WTC11 (cell line): Measurements from ENCODE around the gene MTF1. TPM values are rescaled to one million over a fixed set of nuclear protein-coding genes. Genes with fewer than 3 reads are reported as not detected.

ENCODE experiments used
- ATAC-seq: fragments of 200-7000 bp; cut with Tn5 transposase; 2 replicates; pipeline ENCODE4 v1.10.0; 2021; ENCODE audit warnings: mild to moderate bottlenecking, moderate library complexity
- CTCF ChIA-PET: fragments of 300-600 bp; sonication (Branson Sonifier 250); formaldehyde crosslinking; loops from one replicate; lab custom pipeline; 2021; ENCODE audit warnings: antibody characterized with exemption; lab: Charles Lee
- POLR2A ChIA-PET: fragments of 350-600 bp; sonication (Branson Sonifier 250); formaldehyde crosslinking; loops from one replicate; lab custom pipeline; 2021; ENCODE audit warnings: antibody characterized with exemption; lab: Charles Lee
- DNase-seq: peaks from one replicate; pipeline ENCODE4 v3.0.0; 2021; ENCODE audit warnings: low spot score
- H3K27ac Mint-ChIP-seq: 2 replicates; pipeline ENCODE4 v1.8.0; 2021; ENCODE audit warnings: mixed read lengths
- H3K27me3 Mint-ChIP-seq: 2 replicates; pipeline ENCODE4 v1.8.0; 2021; ENCODE audit warnings: low read depth, mild to moderate bottlenecking, moderate library complexity, mixed read lengths
- H3K36me3 Mint-ChIP-seq: 2 replicates; pipeline ENCODE4 v1.8.0; 2021; ENCODE audit warnings: mixed read lengths
- H3K4me1 Mint-ChIP-seq: 2 replicates; pipeline ENCODE4 v1.8.0; 2022; ENCODE audit warnings: mixed read lengths
- H3K4me3 Mint-ChIP-seq: 2 replicates; pipeline ENCODE4 v1.8.0; 2021; ENCODE audit warnings: mild to moderate bottlenecking, moderate library complexity, mixed read lengths
- H3K9me3 Mint-ChIP-seq: 2 replicates; pipeline ENCODE4 v1.8.0; 2021; ENCODE audit warnings: mixed read lengths
- ATF1 ChIP-seq: sonication (generic); formaldehyde crosslinking; IDR thresholded peaks from 2 replicates; pipeline ENCODE4 v1.8.1; 2023; ENCODE audit warnings: mild to moderate bottlenecking, moderate library complexity, missing genetic modification reagents
- ATF2 ChIP-seq: sonication (generic); formaldehyde crosslinking; IDR thresholded peaks from 2 replicates; pipeline ENCODE4 v1.8.1; 2022; ENCODE audit warnings: low read depth, missing genetic modification reagents, borderline replicate concordance
- CREB1 ChIP-seq: sonication (generic); formaldehyde crosslinking; IDR thresholded peaks from 2 replicates; pipeline ENCODE4 v1.8.0; 2023; ENCODE audit warnings: mild to moderate bottlenecking, missing genetic modification reagents
- EMX1 ChIP-seq: fragments of 250-450 bp; sonication (Bioruptor Pico); IDR thresholded peaks from 2 replicates; pipeline ENCODE4 v1.8.0; 2021; ENCODE audit warnings: mild to moderate bottlenecking
- GRHL2 ChIP-seq: fragments of 250-450 bp; sonication (Bioruptor Pico); IDR thresholded peaks from 2 replicates; pipeline ENCODE4 v1.8.0; 2022; ENCODE audit warnings: mild to moderate bottlenecking, moderate library complexity; ENCODE audit not compliant: insufficient replicate concordance, severe bottlenecking
- HMGA2 ChIP-seq: fragments of 250-450 bp; sonication (Bioruptor Pico); IDR thresholded peaks from 2 replicates; pipeline ENCODE4 v1.4.0; 2021; ENCODE audit warnings: mild to moderate bottlenecking, moderate library complexity
- JUN ChIP-seq: sonication (generic); formaldehyde crosslinking; IDR thresholded peaks from 2 replicates; pipeline ENCODE4 v1.8.0; 2023; ENCODE audit warnings: mild to moderate bottlenecking, missing genetic modification reagents
- OVOL2 ChIP-seq: fragments of 250-450 bp; sonication (Bioruptor Pico); IDR thresholded peaks from 2 replicates; pipeline ENCODE4 v1.9.0; 2021; ENCODE audit warnings: mild to moderate bottlenecking, borderline replicate concordance
- SOX15 ChIP-seq: fragments of 250-450 bp; sonication (Bioruptor Pico); IDR thresholded peaks from 2 replicates; pipeline ENCODE4 v1.9.0; 2021; ENCODE audit warnings: mild to moderate bottlenecking
- TP53 ChIP-seq: sonication (generic); formaldehyde crosslinking; IDR thresholded peaks from 2 replicates; pipeline ENCODE4 v1.8.1; 2023; ENCODE audit warnings: mild to moderate bottlenecking, missing genetic modification reagents
- ZBTB21 ChIP-seq: sonication (generic); formaldehyde crosslinking; IDR thresholded peaks from 2 replicates; pipeline ENCODE4 v1.8.1; 2023; ENCODE audit warnings: mild to moderate bottlenecking, missing genetic modification reagents, borderline replicate concordance
- ZNF232 ChIP-seq: sonication (generic); formaldehyde crosslinking; IDR thresholded peaks from 2 replicates; pipeline ENCODE4 v1.8.0; 2022; ENCODE audit warnings: mild to moderate bottlenecking, missing genetic modification reagents
- ZNF416 ChIP-seq: fragments of 250-450 bp; sonication (Bioruptor Pico); IDR thresholded peaks from 2 replicates; pipeline ENCODE4 v1.9.0; 2021; ENCODE audit warnings: mild to moderate bottlenecking, inconsistent platforms
- ZNF512 ChIP-seq: sonication (generic); formaldehyde crosslinking; IDR thresholded peaks from 2 replicates; pipeline ENCODE4 v1.8.1; 2022; ENCODE audit warnings: missing genetic modification reagents, borderline replicate concordance
- ZNF532 ChIP-seq: fragments of 250-450 bp; sonication (Bioruptor Pico); IDR thresholded peaks from 2 replicates; pipeline ENCODE4 v1.9.0; 2021; ENCODE audit warnings: mild to moderate bottlenecking, borderline replicate concordance
- total RNA-seq: library from RNA; stranded (reverse); gene quantifications from 3 replicates; pipeline ENCODE4 v1.2.3, GENCODE V29; 2021
- TF ChIP-seq, protein P1 (sequence below): sonication (generic); formaldehyde crosslinking; conservative IDR thresholded peaks from 2 replicates; pipeline ENCODE4 v1.8.1; 2022; ENCODE audit warnings: mild to moderate bottlenecking, missing genetic modification reagents
- TF ChIP-seq, protein P2 (sequence below): sonication (generic); formaldehyde crosslinking; IDR thresholded peaks from 2 replicates; pipeline ENCODE4 v1.8.1; 2022; ENCODE audit warnings: low read depth, mild to moderate bottlenecking, moderate library complexity, missing genetic modification reagents, borderline replicate concordance
- TF ChIP-seq, protein P3 (sequence below): sonication (generic); formaldehyde crosslinking; conservative IDR thresholded peaks from 2 replicates; pipeline ENCODE4 v1.8.1; 2023; ENCODE audit warnings: mild to moderate bottlenecking, low read depth, missing genetic modification reagents, moderate library complexity
- TF ChIP-seq, protein P4 (sequence below): fragments of 250-450 bp; sonication (Bioruptor Pico); IDR thresholded peaks from 2 replicates; pipeline ENCODE4 v1.9.0; 2021; ENCODE audit warnings: moderate library complexity, mild to moderate bottlenecking, inconsistent platforms, borderline replicate concordance
- TF ChIP-seq, protein P5 (sequence below): fragments of 250-450 bp; sonication (Bioruptor Pico); IDR thresholded peaks from 2 replicates; pipeline ENCODE4 v1.9.0; 2021; ENCODE audit warnings: mild to moderate bottlenecking

The MTF1 gene
- total RNA-seq, 1 experiment from 2014 or later, result 12.2 TPM

- H3K4me3 Mint-ChIP-seq, result no peak overlapping the region
- H3K27ac Mint-ChIP-seq, result no peak overlapping the region
- H3K27me3 Mint-ChIP-seq, result no peaks in the 10 kb centered on the region
- no peaks in the 10 kb centered on the region for H3K9me3 Mint-ChIP-seq
- ATAC-seq (no peak), DNase-seq (no peak)
- no peaks in the 10 kb centered on the region for H3K4me1 Mint-ChIP-seq
- peaks cover 37% of the 10 kb centered on the region for H3K36me3 Mint-ChIP-seq
- TF ChIP-seq ZNF416 (CRISPR knock-in tag) (no peak), OVOL2 (CRISPR knock-in tag) (no peak), ZBTB21 (CRISPR knock-in tag) (no peak), CREB1 (CRISPR knock-in tag) (no peak), EMX1 (no peak), SOX15 (no peak), ZNF512 (no peak), ZNF232 (CRISPR knock-in tag) (no peak), ATF2 (CRISPR knock-in tag) (no peak)
- TF ChIP-seq, protein P1, sequence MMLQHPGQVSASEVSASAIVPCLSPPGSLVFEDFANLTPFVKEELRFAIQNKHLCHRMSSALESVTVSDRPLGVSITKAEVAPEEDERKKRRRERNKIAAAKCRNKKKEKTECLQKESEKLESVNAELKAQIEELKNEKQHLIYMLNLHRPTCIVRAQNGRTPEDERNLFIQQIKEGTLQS (CRISPR knock-in tag), result no peak
- TF ChIP-seq, protein P2, sequence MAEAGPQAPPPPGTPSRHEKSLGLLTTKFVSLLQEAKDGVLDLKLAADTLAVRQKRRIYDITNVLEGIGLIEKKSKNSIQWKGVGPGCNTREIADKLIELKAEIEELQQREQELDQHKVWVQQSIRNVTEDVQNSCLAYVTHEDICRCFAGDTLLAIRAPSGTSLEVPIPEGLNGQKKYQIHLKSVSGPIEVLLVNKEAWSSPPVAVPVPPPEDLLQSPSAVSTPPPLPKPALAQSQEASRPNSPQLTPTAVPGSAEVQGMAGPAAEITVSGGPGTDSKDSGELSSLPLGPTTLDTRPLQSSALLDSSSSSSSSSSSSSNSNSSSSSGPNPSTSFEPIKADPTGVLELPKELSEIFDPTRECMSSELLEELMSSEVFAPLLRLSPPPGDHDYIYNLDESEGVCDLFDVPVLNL (CRISPR knock-in tag), result no peak
- TF ChIP-seq, protein P3, sequence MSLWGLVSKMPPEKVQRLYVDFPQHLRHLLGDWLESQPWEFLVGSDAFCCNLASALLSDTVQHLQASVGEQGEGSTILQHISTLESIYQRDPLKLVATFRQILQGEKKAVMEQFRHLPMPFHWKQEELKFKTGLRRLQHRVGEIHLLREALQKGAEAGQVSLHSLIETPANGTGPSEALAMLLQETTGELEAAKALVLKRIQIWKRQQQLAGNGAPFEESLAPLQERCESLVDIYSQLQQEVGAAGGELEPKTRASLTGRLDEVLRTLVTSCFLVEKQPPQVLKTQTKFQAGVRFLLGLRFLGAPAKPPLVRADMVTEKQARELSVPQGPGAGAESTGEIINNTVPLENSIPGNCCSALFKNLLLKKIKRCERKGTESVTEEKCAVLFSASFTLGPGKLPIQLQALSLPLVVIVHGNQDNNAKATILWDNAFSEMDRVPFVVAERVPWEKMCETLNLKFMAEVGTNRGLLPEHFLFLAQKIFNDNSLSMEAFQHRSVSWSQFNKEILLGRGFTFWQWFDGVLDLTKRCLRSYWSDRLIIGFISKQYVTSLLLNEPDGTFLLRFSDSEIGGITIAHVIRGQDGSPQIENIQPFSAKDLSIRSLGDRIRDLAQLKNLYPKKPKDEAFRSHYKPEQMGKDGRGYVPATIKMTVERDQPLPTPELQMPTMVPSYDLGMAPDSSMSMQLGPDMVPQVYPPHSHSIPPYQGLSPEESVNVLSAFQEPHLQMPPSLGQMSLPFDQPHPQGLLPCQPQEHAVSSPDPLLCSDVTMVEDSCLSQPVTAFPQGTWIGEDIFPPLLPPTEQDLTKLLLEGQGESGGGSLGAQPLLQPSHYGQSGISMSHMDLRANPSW (CRISPR knock-in tag), result no peak
- TF ChIP-seq, protein P4, sequence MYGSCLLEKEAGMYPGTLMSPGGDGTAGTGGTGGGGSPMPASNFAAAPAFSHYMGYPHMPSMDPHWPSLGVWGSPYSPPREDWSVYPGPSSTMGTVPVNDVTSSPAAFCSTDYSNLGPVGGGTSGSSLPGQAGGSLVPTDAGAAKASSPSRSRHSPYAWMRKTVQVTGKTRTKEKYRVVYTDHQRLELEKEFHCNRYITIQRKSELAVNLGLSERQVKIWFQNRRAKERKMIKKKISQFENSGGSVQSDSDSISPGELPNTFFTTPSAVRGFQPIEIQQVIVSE, result no peak
- POLR2A ChIA-PET, result no interaction called here
- CTCF ChIA-PET, result interaction anchor here (1.8 kb wide), 1 partner anchor 44 kb away, joined by 4 read pairs; no protein-coding TSS in a partner anchor
Measured at GRCh38 chr1:37888022-37888700, 28.8 kb upstream of the MTF1 start.

DNA sequence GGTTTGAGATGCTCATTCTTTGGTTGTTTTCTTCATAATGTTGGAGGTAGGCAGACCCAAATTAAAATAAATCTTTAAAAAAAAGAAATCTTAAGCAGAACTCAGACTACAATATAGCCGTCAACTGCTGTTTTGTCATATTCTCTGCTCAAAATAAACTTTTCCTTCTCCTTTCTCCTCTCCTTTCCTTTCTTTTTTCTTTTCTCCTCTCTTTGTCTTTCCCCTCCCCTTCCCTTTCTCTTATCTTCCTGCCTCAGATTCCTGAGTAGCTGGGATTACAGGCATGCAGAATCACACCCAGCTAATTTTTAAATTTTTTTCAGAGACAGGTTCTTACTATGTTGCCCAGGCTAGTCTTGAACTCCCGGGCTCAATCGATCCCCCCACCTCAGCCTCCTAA is 24.8 kb upstream of the MTF1 start:
- no peaks in the 10 kb centered on the region for H3K4me1 Mint-ChIP-seq
- DNase-seq, result no peak
- TF ChIP-seq TP53 (CRISPR knock-in tag), result no peak
- no peak for TF ChIP-seq ATF1 (CRISPR knock-in tag)
- no peak for TF ChIP-seq ZNF532 (CRISPR knock-in tag)
- no peak for TF ChIP-seq ZNF232 (CRISPR knock-in tag)
- no peak for TF ChIP-seq ZNF416 (CRISPR knock-in tag)
- no peak for TF ChIP-seq HMGA2 (CRISPR knock-in tag)
- TF ChIP-seq, protein P5, sequence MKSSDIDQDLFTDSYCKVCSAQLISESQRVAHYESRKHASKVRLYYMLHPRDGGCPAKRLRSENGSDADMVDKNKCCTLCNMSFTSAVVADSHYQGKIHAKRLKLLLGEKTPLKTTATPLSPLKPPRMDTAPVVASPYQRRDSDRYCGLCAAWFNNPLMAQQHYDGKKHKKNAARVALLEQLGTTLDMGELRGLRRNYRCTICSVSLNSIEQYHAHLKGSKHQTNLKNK (CRISPR knock-in tag), result no peak
- TF ChIP-seq JUN (CRISPR knock-in tag), result no peak
- TF ChIP-seq GRHL2 (CRISPR knock-in tag), result no peak

More for the DNA sequence above, 24.8 kb upstream of the MTF1 start:
- Mint-ChIP-seq H3K36me3 (peaks cover 55% of the 10 kb centered on the region), H3K27ac (no peak overlapping the region), H3K4me3 (no peak overlapping the region), H3K9me3 (no peaks in the 10 kb centered on the region), H3K27me3 (no peaks in the 10 kb centered on the region)
- no peak for ATAC-seq
- ChIA-PET CTCF (interaction anchor here (0.9 kb wide), 1 partner anchor 52 kb away, joined by 3 read pairs; no protein-coding TSS in a partner anchor), POLR2A (no interaction called here)
